H1 (cell line): Measurements from ENCODE around the gene PRKCD. TPM values are rescaled to one million over a fixed set of nuclear protein-coding genes. Genes with fewer than 3 reads are reported as not detected.

Experiments
- CTCF ChIA-PET: fragments of 300-600 bp; sonication (Branson Sonifier 250); formaldehyde crosslinking; loops from one replicate; lab custom pipeline; 2021; ENCODE audit not compliant: partially characterized antibody; lab: Charles Lee
- POLR2A ChIA-PET: fragments of 300-600 bp; sonication (Branson Sonifier 250); formaldehyde crosslinking; loops from one replicate; lab custom pipeline; 2021; ENCODE audit warnings: inconsistent platforms; ENCODE audit not compliant: partially characterized antibody; lab: Charles Lee
- DNase-seq, 2 experiments: peaks; one replicate each; pipeline versions ENCODE4 v3.0.0 to v3.0.0-alpha.2; 2010 to 2022; ENCODE audit warnings: low spot score in 2 of 2, low read depth in 1 of 2, mixed read lengths in 1 of 2
- FAIRE-seq: peaks from 2 replicates; lab custom pipeline; 2011; peaks lifted over from hg19 to GRCh38; lab: Jason Lieb, UNC
- H2AFZ ChIP-seq: 2 replicates; pipeline ENCODE4 v1.8.1; 2012; ENCODE audit warnings: low read length, inconsistent platforms
- H2AK5ac ChIP-seq: 2 replicates; pipeline ENCODE4 v1.6.1; 2013; ENCODE audit warnings: low read depth, low read length
- H2BK120ac ChIP-seq: replicated peaks from 2 replicates; pipeline ENCODE3; 2013; ENCODE audit warnings: low read depth, low read length, inconsistent platforms
- H2BK12ac ChIP-seq: 2 replicates; pipeline ENCODE4 v1.6.1; 2013; ENCODE audit warnings: low read depth, low read length
- H2BK15ac ChIP-seq: 2 replicates; pipeline ENCODE4 v1.6.1; 2013; ENCODE audit warnings: low read length
- H2BK20ac ChIP-seq: 2 replicates; pipeline ENCODE4 v1.6.1; 2013; ENCODE audit warnings: low read length
- H2BK5ac ChIP-seq: 2 replicates; pipeline ENCODE4 v1.6.1; 2013; ENCODE audit warnings: low read depth, low read length
- H3K14ac ChIP-seq: 2 replicates; pipeline ENCODE4 v1.6.1; 2013; ENCODE audit warnings: inconsistent platforms; ENCODE audit not compliant: insufficient read length
- H3K18ac ChIP-seq: 2 replicates; pipeline ENCODE4 v1.6.1; 2013; ENCODE audit warnings: low read length; ENCODE audit errors: extremely low read depth
- H3K23ac ChIP-seq: 2 replicates; pipeline ENCODE4 v1.6.1; 2013; ENCODE audit warnings: inconsistent platforms; ENCODE audit not compliant: insufficient read length
- H3K23me2 ChIP-seq: 2 replicates; pipeline ENCODE4 v1.6.1; 2013; ENCODE audit warnings: low read depth, low read length
- H3K27ac ChIP-seq: 2 replicates; pipeline ENCODE4 v1.6.1; 2011; ENCODE audit warnings: low read depth, low read length, inconsistent platforms
- H3K27me3 ChIP-seq, 4 experiments: replicated peaks in 1 of 4; 1 replicate in 1 of 4; 2 replicates in 3 of 4; pipeline versions ENCODE4 v1.6.1 to v1.8.1; 2011 to 2013; ENCODE audit warnings: low read length in 3 of 4, mild to moderate bottlenecking in 3 of 4, inconsistent platforms in 2 of 4, mixed read lengths in 2 of 4, moderate library complexity in 1 of 4; ENCODE audit not compliant: control insufficient read depth in 3 of 4, insufficient read depth in 3 of 4; ENCODE audit errors: extremely low read depth in 1 of 4
- H3K36me3 ChIP-seq, 4 experiments: 2 replicates each; pipeline versions ENCODE4 v1.6.1 to v1.8.1; 2011 to 2013; ENCODE audit warnings: mild to moderate bottlenecking in 4 of 4, low read length in 3 of 4, moderate library complexity in 2 of 4, control low read depth in 1 of 4, inconsistent platforms in 1 of 4; ENCODE audit not compliant: insufficient read depth in 4 of 4, control insufficient read depth in 2 of 4
- H3K4ac ChIP-seq: replicated peaks from 2 replicates; pipeline ENCODE3; 2013; ENCODE audit warnings: low read length, low read depth, mixed read lengths, inconsistent platforms; ENCODE audit not compliant: insufficient read length
- H3K4me1 ChIP-seq, 4 experiments: replicated peaks in 1 of 4; 1 replicate in 1 of 4; 2 replicates in 3 of 4; pipeline versions ENCODE4 v1.6.1 to v1.8.1; 2011 to 2013; ENCODE audit warnings: low read length in 3 of 4, inconsistent platforms in 2 of 4, mixed read lengths in 1 of 4; ENCODE audit not compliant: insufficient read depth in 4 of 4, control insufficient read depth in 3 of 4
- H3K4me2 ChIP-seq, 2 experiments: 2 replicates each; pipeline versions ENCODE4 v1.6.1 to v1.8.1; 2011 to 2013; ENCODE audit warnings: low read depth in 2 of 2, low read length in 2 of 2, control low read depth in 1 of 2, inconsistent platforms in 1 of 2, mild to moderate bottlenecking in 1 of 2; ENCODE audit not compliant: insufficient read depth in 1 of 2
- H3K4me3 ChIP-seq, 4 experiments: fragments of 200-600, 300-600 bp in 1 of 4; sonication (generic), shearing (Covaris generic), sonication (Bioruptor Twin) in 1 of 4; 2 replicates each; pipeline versions ENCODE4 v1.5.1 to v1.8.1; 2011 to 2016; ENCODE audit warnings: low read length in 4 of 4, low read depth in 3 of 4, control low read depth in 2 of 4, inconsistent platforms in 2 of 4, mild to moderate bottlenecking in 2 of 4, mixed read lengths in 1 of 4, moderate library complexity in 1 of 4; ENCODE audit not compliant: insufficient read depth in 2 of 4; ENCODE audit errors: extremely low read depth in 1 of 4
- H3K56ac ChIP-seq: replicated peaks from 2 replicates; pipeline ENCODE3; 2013; ENCODE audit warnings: low read depth, mild to moderate bottlenecking, mixed read lengths, low read length, inconsistent platforms; ENCODE audit not compliant: insufficient read length
- H3K79me1 ChIP-seq: 2 replicates; pipeline ENCODE4 v1.6.1; 2013; ENCODE audit warnings: low read depth, low read length, control low read depth
- H3K79me2 ChIP-seq, 2 experiments: 2 replicates each; pipeline versions ENCODE4 v1.6.1 to v1.8.1; 2012 to 2013; ENCODE audit warnings: low read length in 2 of 2, mild to moderate bottlenecking in 2 of 2, inconsistent platforms in 1 of 2; ENCODE audit not compliant: insufficient read depth in 2 of 2, control insufficient read depth in 1 of 2
- H3K9ac ChIP-seq, 4 experiments: replicated peaks in 1 of 4; 1 replicate in 1 of 4; 2 replicates in 3 of 4; pipeline versions ENCODE4 v1.6.1 to v1.8.1; 2011 to 2013; ENCODE audit warnings: low read depth in 3 of 4, low read length in 3 of 4, control low read depth in 2 of 4, mild to moderate bottlenecking in 2 of 4, moderate library complexity in 2 of 4, inconsistent platforms in 1 of 4; ENCODE audit errors: extremely low read depth in 1 of 4
- H3K9me3 ChIP-seq, 2 experiments: 2 replicates each; pipeline versions ENCODE4 v1.6.1 to v1.8.1; 2012 to 2013; ENCODE audit warnings: mild to moderate bottlenecking in 2 of 2, moderate library complexity in 2 of 2, control low read depth in 1 of 2, inconsistent platforms in 1 of 2, low read depth in 1 of 2, low read length in 1 of 2, mixed read lengths in 1 of 2; ENCODE audit not compliant: insufficient read depth in 2 of 2
- H4K20me1 ChIP-seq, 2 experiments: replicated peaks in 1 of 2; 2 replicates each; pipeline versions ENCODE3 to v1.8.1; 2011 to 2013; ENCODE audit warnings: inconsistent platforms in 2 of 2, low read length in 2 of 2, mild to moderate bottlenecking in 1 of 2; ENCODE audit not compliant: insufficient read depth in 2 of 2, control insufficient read depth in 1 of 2
- H4K5ac ChIP-seq: 2 replicates; pipeline ENCODE4 v1.6.1; 2013; ENCODE audit warnings: low read length, low read depth, mixed read lengths, inconsistent platforms; ENCODE audit not compliant: insufficient read length
- H4K8ac ChIP-seq: 2 replicates; pipeline ENCODE4 v1.8.0; 2013; ENCODE audit warnings: mild to moderate bottlenecking, moderate library complexity, low read length, inconsistent platforms; ENCODE audit not compliant: insufficient read depth; ENCODE audit errors: extremely low read depth
- H4K91ac ChIP-seq: replicated peaks from 2 replicates; pipeline ENCODE3; 2013; ENCODE audit warnings: low read length, mixed read lengths, inconsistent platforms; ENCODE audit not compliant: insufficient read length
- CBX5 ChIP-seq: fragments of 300-800, 300-1000 bp; sonication (generic); IDR thresholded peaks from 2 replicates; pipeline ENCODE4 v1.7.1; 2016; ENCODE audit warnings: antibody characterized with exemption, low read length, low read depth
- JUND ChIP-seq: IDR thresholded peaks from 2 replicates; pipeline ENCODE4 v1.6.1; 2011; ENCODE audit warnings: mild to moderate bottlenecking, improper control_type of control experiment, low read length
- RXRA ChIP-seq: IDR thresholded peaks from 2 replicates; pipeline ENCODE4 v1.6.1; 2011; ENCODE audit warnings: low read depth, mild to moderate bottlenecking, low read length, moderate library complexity; ENCODE audit not compliant: insufficient read depth
- WGBS, 2 experiments: shearing (Covaris generic) in 1 of 2; methylation state at CpG; one replicate each; pipeline versions ENCODE4 v1.1.6 to v1.1.7; 2013 to 2015; ENCODE audit warnings: low lambda C conversion rate in 2 of 2, mixed read lengths in 2 of 2, inconsistent platforms in 1 of 2, low coverage in 1 of 2, missing lambda C conversion rate in 1 of 2; ENCODE audit not compliant: insufficient replicate concordance in 2 of 2, insufficient coverage in 1 of 2, insufficient read length in 1 of 2; ENCODE audit errors: extremely low coverage in 1 of 2, missing lambda C conversion rate in 1 of 2; 5-methylcytosine and 5-hydroxymethylcytosine counted together
- polyA plus RNA-seq, 7 experiments: library from polyadenylated mRNA; depleted of rRNA in 3 of 7; stranded (reverse) in 5 of 7; unstranded in 2 of 7; fragments of >200 nt in 5 of 7; fragments of 200-250 nt in 2 of 7; gene quantifications; 1 replicate in 5 of 7; 2 replicates in 1 of 7; 4 replicates in 1 of 7; pipeline versions ENCODE4 v1.2.1 to v1.2.3, GENCODE V29; 2011 to 2013; ENCODE audit warnings: missing spikeins in 2 of 7, mixed read lengths in 2 of 7
- total RNA-seq: library from RNA; stranded (reverse); fragmentation: NEBNext Ultra II Directional; extraction: Animal tissue kit (Norgen Biotek cat#: 25700); gene quantifications from 2 replicates; pipeline ENCODE4 v1.2.1, GENCODE V29; 2021

PRKCD gene
- total and polyA plus RNA-seq, 2 of the 8 experiments (the other 6 are each of a cell fraction or from before 2014, with no cell fraction given): 22.6 to 23.9 TPM

GRCh38 chr3:53114412-53115074 lies 46.5 kb upstream of the PRKCD start:
- Histone ChIP-seq H2AK5ac (no peak overlapping the region), H3K27me3 (no peaks in the 10 kb centered on the region), H3K14ac (no peak overlapping the region), H3K23me2 (no peaks in the 10 kb centered on the region; the same call in 1 of the 2 replicates), H3K9ac (no peak overlapping the region), H3K56ac (no peak overlapping the region), H3K4me3 (no peak overlapping the region), H2AFZ (no peak overlapping the region), H2BK15ac (no peak overlapping the region), H4K20me1 (peaks cover 2 to 3% of the 10 kb centered on the region in 2 experiments), H3K18ac (no peak overlapping the region), H3K9me3 (no peaks in the 10 kb centered on the region), H3K4me1 (no peaks in the 10 kb centered on the region), H4K8ac (no peak overlapping the region), H3K4ac (no peak overlapping the region), H3K79me1 (no peaks in the 10 kb centered on the region), H3K23ac (no peak overlapping the region), H3K79me2 (no peaks in the 10 kb centered on the region), H3K36me3 (peaks cover 3 to 25% (median 16%) of the 10 kb centered on the region in 4 experiments), H2BK120ac (no peak overlapping the region), H4K91ac (no peak overlapping the region), H3K27ac (no peak overlapping the region), H3K4me2 (no peak overlapping the region), H2BK20ac (no peak overlapping the region), H4K5ac (no peak overlapping the region), H2BK5ac (no peak overlapping the region), H2BK12ac (no peak overlapping the region)
- TF ChIP-seq CBX5 (no peak), RXRA (no peak), JUND (no peak)
- ChIA-PET POLR2A (interaction anchor here (1.0 to 1.7 kb wide), 5 partner anchors 10 to 110 kb away, joined by 3 to 7 read pairs (median 3); partner anchors contain the start of gene RFT1), CTCF (interaction anchor here (0.7 to 7.3 kb wide), 43 partner anchors 8 to 1696 kb away, joined by 3 to 122 read pairs (median 5); partner anchors contain the start of genes PRKCD and RFT1)
- FAIRE-seq (no peak), DNase-seq (no peak)
- 90% methylated on average over 5 of the region's 5 CpGs; no CpG with 5 or more reads in 1 of the 2 experiments for WGBS, 2 experiments
